K562 (cell line): ENCODE data around the gene IRF3. TPM values are rescaled to one million over a fixed set of nuclear protein-coding genes. Genes with fewer than 3 reads are reported as not detected.

Experiments used
- ATAC-seq: fragments of 200-7000 bp; cut with Tn5 transposase; 3 replicates; pipeline ENCODE4 v1.9.1; 2020; ENCODE audit warnings: moderate library complexity
- Bru-seq: library from RNA; stranded (reverse); fragments of 400-500 nt; gene quantifications from one replicate; lab custom pipeline; 2021; lab: Mats Ljungman, UMichigan
- BruChase-seq, 2 experiments: library from RNA; stranded (reverse); fragments of 400-500 nt; gene quantifications; one replicate each; lab custom pipeline; 2021; lab: Mats Ljungman, UMichigan
- BruUV-seq: library from RNA; stranded (reverse); fragments of 400-500 nt; replicated peaks from 2 replicates; lab custom pipeline; 2021; lab: Mats Ljungman, UMichigan
- CTCF ChIA-PET: fragments of 300-600 bp; formaldehyde crosslinking; extraction: SDS; loops from one replicate; lab custom pipeline; 2021; ENCODE audit warnings: low intra/inter-chr PET ratio; lab: Yijun Ruan, JAX
- POLR2A ChIA-PET: fragments of 300-600, 350-650 bp; sonication (Branson Sonifier 250); formaldehyde crosslinking; extraction: SDS; loops from one replicate; lab custom pipeline; 2021; ENCODE audit warnings: antibody characterized with exemption, inconsistent platforms; lab: Yijun Ruan, JAX
- DNase-seq, 4 experiments: peaks; one replicate each; pipeline versions ENCODE4 v3.0.0 to v3.0.0-alpha.2; 2011 to 2018; ENCODE audit warnings: low spot score in 3 of 4, mixed read lengths in 3 of 4; ENCODE audit errors: extremely low read depth in 1 of 4
- FAIRE-seq: peaks from 2 replicates; lab custom pipeline; 2011; peaks lifted over from hg19 to GRCh38; lab: Jason Lieb, UNC
- H2AFZ ChIP-seq: 2 replicates; pipeline ENCODE4 v1.6.0; 2011; ENCODE audit warnings: low read depth, low read length, control low read depth, inconsistent platforms
- H3K27ac ChIP-seq: fragments of 200-600 bp; 3 replicates; pipeline ENCODE4 v1.8.0; 2011; ENCODE audit warnings: low read depth, mild to moderate bottlenecking, control low read depth, inconsistent platforms, low read length, moderate library complexity, mixed read lengths; ENCODE audit errors: extremely low read depth
- H3K27me3 ChIP-seq, 2 experiments: fragments of 300-600 bp in 1 of 2; 2 replicates in 1 of 2; 3 replicates in 1 of 2; pipeline versions ENCODE4 v1.6.0 to v1.8.0; 2011; ENCODE audit warnings: inconsistent platforms in 2 of 2, low read length in 2 of 2, mild to moderate bottlenecking in 1 of 2, mixed read lengths in 1 of 2, moderate library complexity in 1 of 2; ENCODE audit not compliant: control insufficient read depth in 2 of 2, insufficient read depth in 2 of 2
- H3K36me3 ChIP-seq: fragments of 300-600 bp; 3 replicates; pipeline ENCODE4 v1.8.0; 2011; ENCODE audit warnings: mild to moderate bottlenecking, low read length, inconsistent platforms; ENCODE audit not compliant: control insufficient read depth, insufficient read depth
- H3K4me1 ChIP-seq, 2 experiments: fragments of 200-600 bp in 1 of 2; replicated peaks in 1 of 2; 2 replicates in 1 of 2; 3 replicates in 1 of 2; pipeline versions ENCODE4 v1.5.1 to v1.8.0; 2011; ENCODE audit warnings: inconsistent platforms in 2 of 2, low read length in 2 of 2, mild to moderate bottlenecking in 1 of 2, mixed read lengths in 1 of 2, moderate library complexity in 1 of 2; ENCODE audit not compliant: control insufficient read depth in 2 of 2, insufficient read depth in 2 of 2
- H3K4me2 ChIP-seq: 2 replicates; pipeline ENCODE4 v1.6.1; 2011; ENCODE audit warnings: low read length, control low read depth, inconsistent platforms, mixed read lengths; ENCODE audit not compliant: insufficient read depth
- H3K4me3 ChIP-seq: fragments of 200-600 bp; sonication (generic), shearing (Covaris generic); 2 replicates; pipeline ENCODE4 v1.5.1; 2016; ENCODE audit warnings: control low read depth, inconsistent platforms
- H3K79me2 ChIP-seq: fragments of 200-600 bp; 3 replicates; pipeline ENCODE4 v1.8.0; 2011; ENCODE audit warnings: low read length, inconsistent platforms; ENCODE audit not compliant: control insufficient read depth, insufficient read depth
- H3K9ac ChIP-seq, 2 experiments: 2 replicates each; pipeline versions ENCODE4 v1.6.0 to v1.6.1; 2011; ENCODE audit warnings: low read depth in 2 of 2, low read length in 2 of 2, control low read depth in 1 of 2, inconsistent platforms in 1 of 2, mild to moderate bottlenecking in 1 of 2, mixed read lengths in 1 of 2; ENCODE audit not compliant: insufficient read depth in 1 of 2
- H3K9me1 ChIP-seq: one replicate; pipeline ENCODE4 v1.6.0; 2011; ENCODE audit warnings: inconsistent platforms, mild to moderate bottlenecking, low read length, moderate library complexity; ENCODE audit not compliant: control insufficient read depth, insufficient read depth
- H3K9me3 ChIP-seq: replicated peaks from 2 replicates; pipeline ENCODE4 v1.5.1; 2011; ENCODE audit warnings: low read depth, low read length, inconsistent platforms; ENCODE audit not compliant: control insufficient read depth, insufficient read depth
- H4K20me1 ChIP-seq: replicated peaks from 2 replicates; pipeline ENCODE4 v1.6.1; 2011; ENCODE audit warnings: low read length, inconsistent platforms, mixed read lengths; ENCODE audit not compliant: control insufficient read depth, insufficient read depth
- BCOR ChIP-seq: fragments of 450-650 bp; IDR thresholded peaks from 2 replicates; pipeline ENCODE4 v1.6.1; 2016
- CREB1 ChIP-seq, 2 experiments: sonication (generic) in 1 of 2; formaldehyde crosslinking in 1 of 2; IDR thresholded peaks; 2 replicates each; pipeline versions ENCODE4 v1.6.1 to v1.8.0; 2012 to 2022; ENCODE audit warnings: inconsistent platforms in 1 of 2, mild to moderate bottlenecking in 1 of 2, missing genetic modification reagents in 1 of 2, moderate library complexity in 1 of 2
- WGBS: fragments of 100-300 bp; shearing (Covaris generic); methylation state at CpG from one replicate; pipeline ENCODE4 v1.1.6; 2016; ENCODE audit warnings: low coverage, mixed read lengths; ENCODE audit not compliant: insufficient coverage; ENCODE audit errors: missing lambda C conversion rate; 5-methylcytosine and 5-hydroxymethylcytosine counted together
- in situ Hi-C: fragments of 300-500 bp; cut with MboI; formaldehyde crosslinking; loops from 4 replicates; pipeline ENCODE4 v1.15.0; 2018; ENCODE audit warnings: inconsistent platforms, mixed read lengths
- intact Hi-C: fragments of 100-400 bp; cut with micrococcal nuclease; formaldehyde crosslinking; loops from 2 replicates; pipeline ENCODE4 v1.14.2; 2022
- long read RNA-seq, 3 experiments: library from polyadenylated mRNA in 2 of 3; library from RNA in 1 of 3; unstranded in 2 of 3; stranded (forward) in 1 of 3; transcript quantifications; one replicate each; pipeline ENCODE4 v2.0.0, GENCODE V29; 2019 to 2022
- polyA minus RNA-seq, 3 experiments: library from RNA; depleted of rRNA, polyadenylated mRNA; stranded (reverse); fragments of >200 nt; gene quantifications; 2 replicates each; pipeline ENCODE4 v1.2.3, GENCODE V29; 2011
- polyA plus RNA-seq, 8 experiments: library from polyadenylated mRNA; depleted of rRNA in 4 of 8; stranded (reverse) in 5 of 8; unstranded in 3 of 8; fragments of >200 nt; fragmentation: Nextera tagmentation in 2 of 8; fragmentation: Illumina TruSeq in 1 of 8; extraction: Ambion mirVana in 2 of 8; extraction: Trizol in 1 of 8; gene quantifications; 2 replicates each; pipeline versions ENCODE4 v1.2.1 to v1.2.3, GENCODE V29; 2011 to 2014; ENCODE audit warnings: inconsistent platforms in 1 of 8, missing spikeins in 1 of 8
- total RNA-seq, 7 experiments: library from RNA; depleted of rRNA in 6 of 7; stranded (reverse); fragments of >200 nt in 6 of 7; fragmentation: Illumina TruSeq in 2 of 7; extraction: Trizol in 2 of 7; gene quantifications; 2 replicates each; pipeline versions ENCODE4 v1.2.1 to v1.2.3, GENCODE V29; 2011 to 2021; ENCODE audit warnings: low replicate concordance in 1 of 7

The IRF3 gene, protein sequence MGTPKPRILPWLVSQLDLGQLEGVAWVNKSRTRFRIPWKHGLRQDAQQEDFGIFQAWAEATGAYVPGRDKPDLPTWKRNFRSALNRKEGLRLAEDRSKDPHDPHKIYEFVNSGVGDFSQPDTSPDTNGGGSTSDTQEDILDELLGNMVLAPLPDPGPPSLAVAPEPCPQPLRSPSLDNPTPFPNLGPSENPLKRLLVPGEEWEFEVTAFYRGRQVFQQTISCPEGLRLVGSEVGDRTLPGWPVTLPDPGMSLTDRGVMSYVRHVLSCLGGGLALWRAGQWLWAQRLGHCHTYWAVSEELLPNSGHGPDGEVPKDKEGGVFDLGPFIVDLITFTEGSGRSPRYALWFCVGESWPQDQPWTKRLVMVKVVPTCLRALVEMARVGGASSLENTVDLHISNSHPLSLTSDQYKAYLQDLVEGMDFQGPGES
- total RNA-seq (2011; cell fraction: chromatin; rRNA removed; ENCODE audit: low replicate concordance): 63.4 and 152 TPM in 2 replicates
- 90.7 and 93.9 TPM in 2 replicates for total RNA-seq (2011; cell fraction: nucleolus; rRNA removed)
- 78.8 and 106 TPM in 2 replicates for total RNA-seq (2011; cell fraction: nucleoplasm; rRNA removed)
- total RNA-seq (2014; rRNA removed) (113 and 160 TPM in 2 replicates), total RNA-seq (2014; rRNA removed; fragmentation: Illumina TruSeq; extraction: Trizol) (28.5 and 40.9 TPM in 2 replicates), total RNA-seq (2015; rRNA removed; fragmentation: Illumina TruSeq; extraction: Trizol) (64.0 and 65.4 TPM in 2 replicates), total RNA-seq (2021) (125 and 132 TPM in 2 replicates), polyA plus RNA-seq (2011; rRNA removed) (54.5 and 66.4 TPM in 2 replicates), polyA plus RNA-seq (2014; fragmentation: Illumina TruSeq; extraction: Trizol) (118 and 119 TPM in 2 replicates), polyA plus RNA-seq (2014; fragmentation: Nextera tagmentation; extraction: Ambion mirVana) (10 to 100 TPM in 1 of 2 experiments, 1 to 10 TPM in 1; 7.5 to 11.6 TPM), polyA plus RNA-seq (2014; rRNA removed) (118 and 145 TPM in 2 replicates), polyA minus RNA-seq (2011; rRNA and poly(A)+ RNA removed) (11.1 and 16.9 TPM in 2 replicates), Bru-seq, nascent RNA (percentile 88 among the genes with signal in this experiment), BruChase-seq, experiment 1, labeled RNA remaining after a 2-hour chase (percentile 83 among the genes with signal in this experiment), BruChase-seq, experiment 2, labeled RNA remaining after a 6-hour chase (percentile 88 among the genes with signal in this experiment)
- 56.8 and 134 TPM in 2 replicates for polyA plus RNA-seq (2011; cell fraction: cytosol; rRNA removed)
- 106 and 215 TPM in 2 replicates for polyA plus RNA-seq (2011; cell fraction: nucleus; rRNA removed)
- polyA plus RNA-seq (2012): 119 and 139 TPM in 2 replicates
- 36.4 and 44.4 TPM in 2 replicates for polyA minus RNA-seq (2011; cell fraction: cytosol; rRNA and poly(A)+ RNA removed)
- 13.9 and 17.5 TPM in 2 replicates for polyA minus RNA-seq (2011; cell fraction: nucleus; rRNA and poly(A)+ RNA removed)
- long read RNA-seq, experiment 1, transcript IRF3-228 (8 exons, 1,556 nt): minor isoform, 6 of 125 reads
- long read RNA-seq, experiment 1, transcript IRF3-203 (8 exons, 1,613 nt): major isoform, 26 of 125 reads
- long read RNA-seq, experiment 1, transcript IRF3-201 (7 exons, 1,691 nt): minor isoform, 5 of 125 reads
- long read RNA-seq, experiment 1, partial matches to known transcripts: 21 of 125 reads
- long read RNA-seq, experiment 1, other reads (novel, unspliced or antisense): 58 of 125 reads
- long read RNA-seq, experiment 2, transcript IRF3-228 (8 exons, 1,556 nt): minor isoform, 5 of 102 reads
- long read RNA-seq, experiment 2, transcript IRF3-203 (8 exons, 1,613 nt): major isoform, 18 of 102 reads
- long read RNA-seq, experiment 2, partial matches to known transcripts: 14 of 102 reads
- long read RNA-seq, experiment 2, other reads (novel, unspliced or antisense): 59 of 102 reads
- long read RNA-seq, experiment 3, transcript IRF3-221 (8 exons, 1,468 nt): minor isoform, 5 of 77 reads
- long read RNA-seq, experiment 3, transcript IRF3-203 (8 exons, 1,613 nt): major isoform, 21 of 77 reads
- long read RNA-seq, experiment 3, partial matches to known transcripts: 4 of 77 reads
- long read RNA-seq, experiment 3, other reads (novel, unspliced or antisense): 34 of 77 reads

DNA sequence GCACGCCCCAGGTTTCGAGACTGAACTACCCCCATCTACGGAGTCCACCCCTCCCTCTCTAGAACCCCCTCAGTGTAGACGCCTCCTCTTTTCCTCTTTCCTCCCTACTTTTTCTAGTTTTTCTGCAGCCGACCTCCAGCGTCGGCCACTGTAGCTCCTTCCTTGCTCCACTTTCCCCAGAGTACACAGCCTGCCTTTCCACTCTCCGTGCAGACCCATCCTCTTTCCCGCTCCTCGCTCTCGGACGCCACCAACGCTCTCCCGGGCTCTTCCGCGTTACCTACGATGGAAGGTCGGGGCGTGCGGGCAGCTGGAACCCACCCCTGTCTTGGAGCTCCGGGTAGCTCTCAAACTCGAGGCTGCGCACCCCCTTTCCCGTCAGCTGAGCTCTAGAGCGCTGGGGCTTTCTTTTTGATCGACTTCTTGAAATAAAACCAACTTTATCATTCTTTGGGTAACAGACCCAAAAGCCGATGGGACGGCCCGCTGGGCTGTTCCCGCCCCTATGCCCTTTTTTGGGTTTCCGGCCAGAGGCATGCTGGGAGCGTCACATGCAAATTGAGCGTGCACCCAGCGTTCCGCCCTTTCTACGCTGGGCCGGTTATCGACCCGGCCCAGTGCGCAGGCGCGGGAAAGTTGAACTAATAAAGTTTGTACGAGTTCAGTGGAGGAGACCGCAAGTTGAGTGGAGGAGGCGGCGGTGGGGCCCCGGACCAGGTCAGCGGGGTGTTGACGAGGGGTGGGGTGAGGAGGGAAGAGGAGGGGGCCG, at the start of gene IRF3, which contains the start of gene BCL2L12:
TSS of gene IRF3 (minus strand) at position 507 of the 769 bp plus-strand sequence. CDS start 1,019 bp downstream, outside the sequence.
TSS of gene BCL2L12 (plus strand) at position 583 of the 769 bp plus-strand sequence. CDS start 760 bp downstream, outside the sequence.
- Histone ChIP-seq H3K27me3 (no peaks in the 10 kb centered on the region), H3K4me1 (peaks cover 7 to 33% of the 10 kb centered on the region in 2 experiments; a peak in 4 of 5 replicates), H2AFZ (peak within 1 kb of the TSS; percentile 95), H3K36me3 (peaks cover 59% of the 10 kb centered on the region), H3K9ac (peak within 1 kb of the TSS; percentile 95 to 98), H3K4me2 (peak within 1 kb of the TSS; percentile 99), H3K9me1 (no peaks in the 10 kb centered on the region), H4K20me1 (peaks cover 6% of the 10 kb centered on the region; the same call in 1 of the 2 replicates), H3K4me3 (peak within 1 kb of the TSS; percentile 81), H3K27ac (peak within 1 kb of the TSS; percentile 91), H3K9me3 (no peaks in the 10 kb centered on the region), H3K79me2 (peaks cover 58% of the 10 kb centered on the region)
- ATAC-seq (peak; percentile 92), DNase-seq (peak; percentile 85 to 99 (median 91)), FAIRE-seq (peak; percentile 97)
- intact Hi-C loops (loop anchor here (2.0 kb wide), 1 partner anchor 75 kb away; the partner anchor contains the start of gene PRR12), in situ Hi-C loops (no loop called here)
- TSS peak; percentile 73 for BruUV-seq
- POLR2A ChIA-PET: interaction anchor here (0.8 to 6.1 kb wide), 5 partner anchors 10 to 119 kb away, joined by 3 to 35 read pairs (median 6); partner anchors contain the start of gene PRMT1
- whole genome bisulfite sequencing: under 1% methylated on average over 45 of the region's 50 CpGs
- CTCF ChIA-PET: no interaction called here
- peak; percentile 64; the same call in 1 of the 2 replicates for TF ChIP-seq BCOR
- peak; percentile 40; the same call in 1 of the 2 replicates for TF ChIP-seq CREB1 (IDR thresholded peaks at IDR 0.05)
- 0 out of 2 replicates have a peak, but pooled peaks have one; percentile 29 for TF ChIP-seq CREB1 (CRISPR knock-in tag; IDR thresholded peaks at IDR 0.05)
